ENCODE measurements around the gene SLC38A5. TPM values are rescaled to one million over a fixed set of nuclear protein-coding genes. Genes with fewer than 3 reads are reported as not detected.
A peak's percentile ranks its signal among the peaks of the same experiment; 100 is the strongest.

The SLC38A5 gene
- total and polyA plus RNA-seq, 9 of the 15 experiments (the other 6 are each of a cell fraction or from before 2014, with no cell fraction given): 9.3 to 228 (median 142) TPM

GRCh38 chrX:48511560-48511959 lies 41.5 kb upstream of the SLC38A5 start (continued):
- TF ChIP-seq REST (IDR thresholded peaks at IDR 0.05; ENCODE audit: borderline replicate concordance) (peak; percentile 21; the same call in 1 of the 2 replicates), REST (CRISPR knock-in tag; IDR thresholded peaks at IDR 0.05; ENCODE audit: low read depth) (no peak), ASH1L (IDR thresholded peaks at IDR 0.05; ENCODE audit: borderline replicate concordance, low read depth, partially characterized antibody) (no peak)

Data from K562 (cell line).